GM19099 (cell line): ENCODE results near the gene MLLT6.

Experiments
- POLR2A ChIP-seq: IDR thresholded peaks from 3 replicates; pipeline ENCODE4 v1.6.1; 2011; ENCODE audit warnings: low read depth; ENCODE audit not compliant: insufficient read length; ENCODE audit errors: extremely low read depth

The MLLT6 gene

DNA sequence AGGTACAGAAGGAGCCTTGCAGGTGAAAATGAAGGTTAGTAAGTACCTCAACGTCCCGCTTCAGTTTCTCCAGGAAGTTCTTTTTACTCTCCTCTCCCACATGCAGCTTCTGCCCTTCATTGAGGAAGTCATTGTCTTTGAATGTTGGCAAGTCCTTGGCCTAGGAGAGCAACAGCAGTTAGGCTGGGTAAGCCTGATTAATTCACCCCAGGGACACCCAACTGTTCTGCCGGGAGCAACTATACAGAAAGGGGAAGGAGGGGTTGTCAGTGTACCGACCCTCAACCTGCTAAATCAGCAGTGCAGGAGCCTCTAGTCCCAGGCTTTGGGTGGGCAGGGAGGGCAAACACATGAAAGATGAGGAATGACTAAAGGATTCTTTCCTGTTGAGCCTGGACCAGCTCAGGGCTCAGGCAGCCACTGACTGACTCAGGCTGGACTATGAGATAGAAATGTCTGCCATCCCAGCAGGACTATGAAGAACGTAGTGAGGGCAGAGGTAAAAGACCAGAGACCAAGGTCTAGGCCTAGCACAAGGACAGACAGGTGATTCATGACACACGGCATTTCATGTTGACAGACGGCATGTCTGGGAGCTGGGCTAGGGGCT, 72.7 kb downstream of the MLLT6 start:
- no peak for TF ChIP-seq POLR2A
